Heart left ventricle (tissue), 16 donors: ENCODE measurements around the gene TNFAIP3. TPM values are rescaled to one million over a fixed set of nuclear protein-coding genes. Genes with fewer than 3 reads are reported as not detected.
A peak's percentile ranks its signal among the peaks of the same experiment; 100 is the strongest.

Experiments
- ATAC-seq, 4 donors: fragments of 200-7000 bp; cut with Tn5 transposase; one replicate each; pipeline ENCODE4 v1.9.1; 2020 to 2022; ENCODE audit warnings: moderate library complexity in 4 of 4, mild to moderate bottlenecking in 3 of 4, moderate number of reproducible peaks in 1 of 4
- DNase-seq, 5 donors: peaks; one replicate each; pipeline ENCODE4 v3.0.0-alpha.2; 2020
- H3K27ac ChIP-seq, 12 donors: fragments of 200-600 bp; sonication (generic) in 4 of 12; one replicate each; pipeline versions ENCODE4 v1.5.0 to v1.8.0; 2016 to 2022; ENCODE audit warnings: mild to moderate bottlenecking in 2 of 12
- H3K27me3 ChIP-seq, 9 donors: fragments of 200-600 bp; sonication (generic) in 2 of 9; one replicate each; pipeline versions ENCODE4 v1.5.1 to v1.8.0; 2016 to 2022; ENCODE audit warnings: mild to moderate bottlenecking in 3 of 9
- H3K36me3 ChIP-seq, 9 donors: fragments of 200-600 bp; sonication (generic) in 2 of 9; one replicate each; pipeline versions ENCODE4 v1.5.0 to v1.8.0; 2018 to 2022; ENCODE audit warnings: mild to moderate bottlenecking in 2 of 9
- H3K4me1 ChIP-seq, 12 donors: fragments of 200-600 bp; sonication (generic) in 4 of 12; one replicate each; pipeline versions ENCODE4 v1.5.0 to v1.8.0; 2016 to 2022; ENCODE audit warnings: mild to moderate bottlenecking in 3 of 12
- H3K4me3 ChIP-seq, 12 donors: fragments of 200-600 bp; sonication (generic) in 4 of 12; one replicate each; pipeline versions ENCODE4 v1.5.0 to v1.8.0; 2017 to 2022; ENCODE audit warnings: mild to moderate bottlenecking in 9 of 12, moderate library complexity in 4 of 12
- H3K9me3 ChIP-seq, 12 donors: fragments of 200-600 bp; sonication (generic) in 4 of 12; one replicate each; pipeline versions ENCODE4 v1.5.0 to v1.8.0; 2016 to 2022; ENCODE audit warnings: mild to moderate bottlenecking in 1 of 12
- POLR2A ChIP-seq, 2 donors: fragments of 450-650 bp; IDR thresholded peaks; one replicate each; pipeline ENCODE4 v1.6.1; 2017; ENCODE audit warnings: antibody characterized with exemption in 2 of 2, mild to moderate bottlenecking in 2 of 2, moderate library complexity in 2 of 2
- WGBS, 4 donors: extraction: QIAGEN DNeasy Blood & Tissue Kit in 2 of 4; methylation state at CpG; one replicate each; pipeline versions ENCODE4 v1.1.5 to v1.1.7; 2013 to 2018; 5-methylcytosine and 5-hydroxymethylcytosine counted together
- intact Hi-C, 10 donors: fragments of 100-400 bp; cut with DNase I; formaldehyde crosslinking; loops; one replicate each; pipeline versions ENCODE4 v1.11.1 to v1.14.2; 2022
- long read RNA-seq, 3 donors: library from polyadenylated mRNA; unstranded; transcript quantifications; one replicate each; pipeline ENCODE4 v2.0.0, GENCODE V29; 2020 to 2021
- polyA plus RNA-seq, 2 donors: library from polyadenylated mRNA; stranded (reverse); fragments of 200-250 nt; gene quantifications; one replicate each; pipeline ENCODE4 v1.2.3, GENCODE V29; 2013
- total RNA-seq, 9 donors: library from RNA; depleted of rRNA in 2 of 9; stranded (reverse); fragments of >200 nt in 2 of 9; fragmentation: NEBNext Ultra II Directional in 3 of 9; extraction: Animal tissue kit (Norgen Biotek cat#: 25700) in 3 of 9; gene quantifications; one replicate each; pipeline versions ENCODE4 v1.1.0 to v1.2.4, GENCODE V29; 2016 to 2023
- TF ChIP-seq, protein P1 (sequence below), 12 donors: fragments of 200-600 bp; sonication (generic) in 4 of 12; IDR thresholded peaks; one replicate each; pipeline versions ENCODE4 v1.5.0 to v1.8.0; 2018 to 2022; ENCODE audit warnings: antibody characterized with exemption in 12 of 12, mild to moderate bottlenecking in 5 of 12
- donor health status: ischemic (EF 13 %, LVEDD 7.1; RV severe dilation, severe dysfunction).
- donor health status: healthy with polysubstance abuse.
- donor health status: DM: no; HTN: yes; CAD: no.
- donor health status: DM: no; HTN: no; CAD: no.
- donor health status: ischemic (EF 25% LVEDD 6.9; RV normal size, moderate dysfunction).
- donor health status: ischemic (EF 25% LVEDD 5.7; RV mildly dilated, moderate dysfunction).
- donor health status: healthy.
- donor health status: DM: yes; HTN: yes; CAD: no.
- donor health status: ischemic (EF 35%, LVEDD 5.7; RV mildly dilated, moderate dysfunction).
- donor health status: nonischemic (EF 11% LVEDD 7.7; RV severe dilation, severe dysfunction).
- donor health status: DM: yes; HTN: yes; CAD: no.
- donor health status: PGD.
- donor health status: ischemic (EF 29% LVEDD 5.4; RV normal size, mild dysfunction).
- donor health status: nonischemic (EF 23%, LVEDD 6.1; RV moderate dilation, normal function).

The TNFAIP3 gene
- 10 to 100 TPM in 2 of 9 donors, 1 to 10 TPM in 7; 3.2 to 33.7 (median 6.0) TPM for total RNA-seq
- 1 to 10 TPM; 3.0 to 3.3 TPM for polyA plus RNA-seq
- long read RNA-seq, donor 1, partial matches to known transcripts: 3 of 3 reads
- long read RNA-seq, donor 1, other reads (novel, unspliced or antisense): 0 of 3 reads
- long read RNA-seq, donor 2, partial matches to known transcripts: 1 of 1 reads
- long read RNA-seq, donor 2, other reads (novel, unspliced or antisense): 0 of 1 reads
- long read RNA-seq, donor 3, partial matches to known transcripts: 1 of 3 reads
- long read RNA-seq, donor 3, other reads (novel, unspliced or antisense): 2 of 3 reads

DNA sequence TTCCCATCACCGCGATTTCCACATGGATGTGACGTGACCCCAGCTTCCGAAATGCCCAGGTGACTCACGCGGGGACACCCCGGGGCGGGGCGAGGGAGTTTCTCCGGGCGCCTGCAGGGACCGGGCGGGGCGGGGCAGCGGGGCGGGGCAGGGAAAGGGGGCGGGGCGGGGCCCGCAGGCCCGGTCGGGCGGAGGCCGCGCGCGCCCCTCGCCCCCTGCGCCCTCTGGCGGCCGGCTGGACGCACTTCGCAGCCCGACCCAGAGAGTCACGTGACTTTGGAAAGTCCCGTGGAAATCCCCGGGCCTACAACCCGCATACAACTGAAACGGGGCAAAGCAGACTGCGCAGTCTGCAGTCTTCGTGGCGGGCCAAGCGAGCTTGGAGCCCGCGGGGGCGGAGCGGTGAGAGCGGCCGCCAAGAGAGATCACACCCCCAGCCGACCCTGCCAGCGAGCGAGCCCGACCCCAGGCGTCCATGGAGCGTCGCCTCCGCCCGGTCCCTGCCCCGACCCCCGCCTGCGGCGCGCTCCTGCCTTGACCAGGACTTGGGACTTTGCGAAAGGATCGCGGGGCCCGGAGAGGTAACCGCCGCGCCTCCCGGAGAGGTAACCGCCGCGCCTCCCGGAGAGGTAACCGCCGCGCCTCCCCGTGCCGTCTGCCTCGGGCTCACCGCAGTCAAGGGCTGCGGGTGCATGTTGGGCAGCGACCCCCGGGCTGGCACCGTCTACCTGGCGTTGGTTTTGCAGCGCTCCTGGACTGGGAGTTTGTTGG, at the start of gene TNFAIP3:
TNFAIP3 (plus strand) TSS at position 346 of the 771 bp plus-strand sequence. CDS start 3,969 bp downstream, outside the sequence.
- DNase-seq (peak; percentile 91 to 96 (median 94)), ATAC-seq (peak; percentile 88 to 96 (median 93))
- Histone ChIP-seq H3K9me3 (no peaks in the 10 kb centered on the region), H3K36me3 (peaks cover 0 to 12% (median 0%) of the 10 kb centered on the region in 9 donors), H3K27me3 (no peaks in the 10 kb centered on the region), H3K27ac (peak within 1 kb of the TSS; percentile 72 to 97 (median 86)), H3K4me1 (peaks cover 0 to 64% (median 19%) of the 10 kb centered on the region in 12 donors), H3K4me3 (peak within 1 kb of the TSS; percentile 64 to 98 (median 92))
- intact Hi-C loops: loop anchor here in 9 of 10 donors (1.0 to 10.0 kb wide), 14 partner anchors 62 to 240 kb away; partner anchors contain the start of gene PERP (in 2 of the 9)
- TF ChIP-seq, protein P1, sequence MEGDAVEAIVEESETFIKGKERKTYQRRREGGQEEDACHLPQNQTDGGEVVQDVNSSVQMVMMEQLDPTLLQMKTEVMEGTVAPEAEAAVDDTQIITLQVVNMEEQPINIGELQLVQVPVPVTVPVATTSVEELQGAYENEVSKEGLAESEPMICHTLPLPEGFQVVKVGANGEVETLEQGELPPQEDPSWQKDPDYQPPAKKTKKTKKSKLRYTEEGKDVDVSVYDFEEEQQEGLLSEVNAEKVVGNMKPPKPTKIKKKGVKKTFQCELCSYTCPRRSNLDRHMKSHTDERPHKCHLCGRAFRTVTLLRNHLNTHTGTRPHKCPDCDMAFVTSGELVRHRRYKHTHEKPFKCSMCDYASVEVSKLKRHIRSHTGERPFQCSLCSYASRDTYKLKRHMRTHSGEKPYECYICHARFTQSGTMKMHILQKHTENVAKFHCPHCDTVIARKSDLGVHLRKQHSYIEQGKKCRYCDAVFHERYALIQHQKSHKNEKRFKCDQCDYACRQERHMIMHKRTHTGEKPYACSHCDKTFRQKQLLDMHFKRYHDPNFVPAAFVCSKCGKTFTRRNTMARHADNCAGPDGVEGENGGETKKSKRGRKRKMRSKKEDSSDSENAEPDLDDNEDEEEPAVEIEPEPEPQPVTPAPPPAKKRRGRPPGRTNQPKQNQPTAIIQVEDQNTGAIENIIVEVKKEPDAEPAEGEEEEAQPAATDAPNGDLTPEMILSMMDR (IDR thresholded peaks at IDR 0.05): peak; percentile 56 to 98 (median 87)
- peak in 1 of 2 donors; percentile 68 for TF ChIP-seq POLR2A (IDR thresholded peaks at IDR 0.05)
- WGBS, 4 donors: 0% methylated on average over 16 to 87 of the region's 87 CpGs

DNA sequence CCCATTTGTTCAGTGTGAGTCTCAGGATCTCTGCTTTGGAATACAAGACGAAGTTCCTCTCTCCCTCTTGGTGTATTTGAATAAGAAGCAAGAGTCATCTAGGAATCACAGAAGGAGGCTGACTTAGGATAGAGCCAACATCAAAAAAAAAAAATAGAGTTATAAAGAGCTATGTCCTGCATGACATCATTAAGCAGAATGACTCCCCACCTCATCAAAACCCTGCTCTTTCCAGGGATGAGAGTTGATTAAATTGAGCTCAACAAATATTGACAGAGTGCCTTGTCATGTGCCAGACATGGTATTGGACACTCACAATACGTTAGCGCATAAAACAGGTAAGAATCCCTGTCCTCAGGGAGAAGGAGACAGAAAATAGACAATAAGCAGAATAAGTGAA, 48.6 kb upstream of the TNFAIP3 start:
- WGBS, 4 donors: 93 to 95% (median 94%) methylated on average over 3 of the region's 3 CpGs
- intact Hi-C loops: no loop called here
- peaks cover 0 to 63% (median 0%) of the 10 kb centered on the region in 12 donors for H3K4me1 ChIP-seq

DNA sequence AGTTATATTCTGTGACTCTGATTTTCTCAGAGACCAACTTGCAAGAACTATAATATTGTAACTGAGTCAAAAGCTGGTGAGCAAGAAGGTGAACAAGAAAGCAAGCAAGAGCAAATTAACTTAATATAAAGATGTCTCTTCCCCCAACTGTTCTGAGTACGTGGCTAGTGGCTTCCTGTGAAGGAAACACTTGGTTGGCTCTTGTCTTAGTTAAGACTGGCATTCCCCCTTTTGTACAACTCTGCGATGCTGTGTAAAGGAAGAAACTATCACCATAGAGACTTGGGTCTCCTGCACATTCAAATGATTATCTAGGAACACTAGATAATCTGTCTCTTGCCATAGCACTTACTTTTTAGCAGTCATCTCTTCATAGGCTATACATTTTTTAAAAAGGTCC, 47.3 kb upstream of the TNFAIP3 start:
- Histone ChIP-seq H3K27ac (peak overlapping the region in 1 of 12 donors; percentile 55), H3K4me3 (no peak overlapping the region), H3K36me3 (no peaks in the 10 kb centered on the region), H3K9me3 (no peaks in the 10 kb centered on the region), H3K4me1 (peaks cover 0 to 74% (median 6%) of the 10 kb centered on the region in 12 donors), H3K27me3 (no peaks in the 10 kb centered on the region)
- ATAC-seq (no peak), DNase-seq (no peak)
- 35 to 62% (median 58%) methylated on average over 2 of the region's 2 CpGs for WGBS, 4 donors
- intact Hi-C loops: no loop called here
- no peak for TF ChIP-seq POLR2A (IDR thresholded peaks at IDR 0.05)
- TF ChIP-seq, protein P1 (IDR thresholded peaks at IDR 0.05): no peak

More for the DNA sequence above, 48.6 kb upstream of the TNFAIP3 start:
- DNase-seq: no peak
- no peaks in the 10 kb centered on the region for H3K36me3 ChIP-seq
- H3K4me3 ChIP-seq: no peak overlapping the region
- no peaks in the 10 kb centered on the region for H3K27me3 ChIP-seq
- ATAC-seq: no peak
- H3K9me3 ChIP-seq: no peaks in the 10 kb centered on the region
- TF ChIP-seq POLR2A (IDR thresholded peaks at IDR 0.05): no peak
- TF ChIP-seq, protein P1 (IDR thresholded peaks at IDR 0.05): no peak
- H3K27ac ChIP-seq: no peak overlapping the region

DNA sequence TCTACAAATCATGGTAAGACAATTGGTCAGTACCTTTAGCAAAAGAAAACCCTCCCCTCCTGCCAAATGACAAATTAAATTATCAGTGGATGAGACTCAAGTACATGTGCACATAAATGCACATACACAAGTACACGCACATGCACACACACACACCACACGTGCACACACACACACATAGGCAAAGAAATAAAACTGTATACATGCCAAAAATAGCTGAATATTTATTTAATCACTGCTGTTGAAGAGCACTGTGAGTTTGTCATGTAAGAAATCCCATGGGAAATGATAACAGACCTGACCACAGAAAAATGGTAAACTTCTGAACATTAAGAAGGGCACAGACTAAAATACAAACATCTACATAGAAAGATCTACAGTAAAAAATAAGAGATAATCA, 46.6 kb upstream of the TNFAIP3 start:
- ATAC-seq: no peak
- intact Hi-C loops: no loop called here
- no peaks in the 10 kb centered on the region for H3K27me3 ChIP-seq
- H3K36me3 ChIP-seq: no peaks in the 10 kb centered on the region
- TF ChIP-seq, protein P1 (IDR thresholded peaks at IDR 0.05): no peak
- H3K27ac ChIP-seq: peak overlapping the region in 1 of 12 donors; percentile 55
- 57 to 75% (median 74%) methylated on average over 2 of the region's 2 CpGs for WGBS, 4 donors
- H3K9me3 ChIP-seq: no peaks in the 10 kb centered on the region
- DNase-seq: no peak
- H3K4me3 ChIP-seq: no peak overlapping the region
- peaks cover 0 to 79% (median 6%) of the 10 kb centered on the region in 12 donors for H3K4me1 ChIP-seq
